HG03460 (cell line): ENCODE results near the gene RNF144B.
"Not testable (repeated sequence)": the region's sequence is repeated elsewhere in the genome, so short reads cannot be mapped to it uniquely, and the experiment has no call there.

Experiments used
- ATAC-seq: cut with Tn5 transposase; IDR thresholded peaks from one replicate; pipeline ENCODE4 v1.9.1; 2021; ENCODE audit not compliant: unreplicated experiment

The RNF144B gene

DNA sequence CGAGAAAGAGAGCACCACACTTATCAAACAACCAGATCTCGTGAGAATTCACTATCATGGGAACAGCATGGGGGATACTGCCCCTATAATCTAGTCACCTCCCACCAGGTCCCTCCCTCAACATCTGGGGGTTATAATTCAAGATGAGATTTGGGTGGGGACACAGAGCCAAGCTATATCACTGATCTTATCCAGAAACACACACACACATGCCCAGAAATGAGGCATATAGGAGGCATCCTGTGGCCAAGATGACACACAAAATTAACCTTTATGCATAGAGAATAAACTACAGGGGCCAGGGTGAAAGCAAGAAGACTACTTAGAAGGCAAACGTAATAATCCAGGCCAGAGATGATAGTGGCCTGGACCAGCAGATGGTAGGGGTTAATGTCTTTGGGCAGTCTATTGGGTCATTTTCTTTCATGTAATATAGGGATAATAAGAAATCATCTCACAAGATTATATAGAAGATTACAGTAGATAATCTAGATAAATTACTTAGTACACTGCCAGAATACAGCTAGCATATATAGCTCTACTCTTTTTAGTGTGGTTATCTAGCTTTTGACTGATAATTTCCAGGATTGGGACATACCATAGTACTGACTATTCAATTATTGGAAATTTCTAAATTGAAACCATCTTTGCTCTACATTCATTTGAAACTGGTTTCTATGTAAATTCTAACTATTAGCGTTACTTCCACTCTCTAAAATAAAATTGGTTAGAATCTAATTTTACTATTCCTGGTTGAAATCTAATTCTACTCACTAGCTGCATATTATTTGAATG is 20.0 kb downstream of the RNF144B start:
- no peak for ATAC-seq

GRCh38 chr6:18409602-18410001 is 22.5 kb downstream of the RNF144B start:
- ATAC-seq = not testable (repeated sequence)

DNA sequence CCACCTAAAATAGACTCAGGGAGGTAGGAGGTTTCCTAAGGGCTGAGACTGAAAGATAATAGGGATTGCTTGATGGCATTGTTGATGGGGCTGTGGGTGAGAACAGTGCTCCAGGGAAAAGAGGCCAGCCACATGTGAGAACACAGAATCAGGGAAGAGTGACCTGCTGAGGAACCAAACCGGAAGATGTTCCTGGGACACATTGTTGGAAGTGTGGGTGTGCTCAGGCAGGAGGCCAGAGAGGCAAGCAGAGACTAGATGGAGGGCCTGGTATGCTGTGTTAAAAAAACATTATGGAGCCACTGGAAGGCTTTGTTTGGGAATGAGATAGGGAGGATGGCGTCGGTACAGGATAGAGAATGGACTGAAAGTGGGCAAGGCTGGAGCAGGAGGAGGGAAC is 23.3 kb downstream of the RNF144B start:
- ATAC-seq = no peak

GRCh38 chr6:18412068-18412467 is 24.9 kb downstream of the RNF144B start:
- no peak for ATAC-seq

GRCh38 chr6:18412644-18413043 is 25.5 kb downstream of the RNF144B start:
- ATAC-seq = no peak

DNA sequence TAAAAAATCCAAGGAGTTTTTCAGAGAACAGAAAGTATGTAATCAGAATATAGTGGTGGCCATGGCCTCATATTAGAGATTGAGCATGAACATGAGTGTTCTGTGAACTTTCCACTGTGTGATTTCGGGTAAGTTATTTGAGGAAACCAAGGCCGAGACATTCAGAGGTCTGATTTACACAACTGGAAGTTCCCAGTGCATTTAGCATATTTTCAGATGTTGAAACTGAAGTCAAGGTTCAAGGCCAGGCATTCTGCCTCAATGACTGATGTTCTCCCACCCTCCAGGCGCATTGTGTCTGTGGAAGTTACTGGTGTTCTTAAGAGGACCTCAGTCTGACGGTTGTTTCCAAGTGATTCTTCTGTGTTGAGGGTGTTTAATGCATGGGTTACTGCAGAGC is 26.2 kb downstream of the RNF144B start:
- no peak for ATAC-seq

DNA sequence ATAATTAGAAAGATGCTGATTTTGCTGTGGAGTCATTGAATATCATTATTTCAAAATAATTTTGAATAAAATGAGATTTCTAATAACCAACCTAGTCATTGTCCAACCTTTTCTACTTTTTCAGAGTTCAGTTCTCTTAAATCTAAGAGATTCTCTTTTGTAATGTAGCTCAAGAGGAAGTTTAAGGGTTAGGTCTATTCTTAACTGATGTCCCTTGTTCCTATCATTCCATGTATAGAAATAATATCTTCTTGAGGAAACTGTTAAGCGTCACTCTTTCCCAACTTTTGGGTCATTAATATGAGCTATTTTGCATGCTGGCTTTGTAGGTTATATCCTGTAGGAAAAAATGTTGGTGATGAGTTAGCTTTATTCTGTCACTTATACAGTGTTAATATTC is 27.0 kb downstream of the RNF144B start:
- no peak for ATAC-seq

GRCh38 chr6:18415207-18415606 is 28.1 kb downstream of the RNF144B start:
- no peak for ATAC-seq

DNA sequence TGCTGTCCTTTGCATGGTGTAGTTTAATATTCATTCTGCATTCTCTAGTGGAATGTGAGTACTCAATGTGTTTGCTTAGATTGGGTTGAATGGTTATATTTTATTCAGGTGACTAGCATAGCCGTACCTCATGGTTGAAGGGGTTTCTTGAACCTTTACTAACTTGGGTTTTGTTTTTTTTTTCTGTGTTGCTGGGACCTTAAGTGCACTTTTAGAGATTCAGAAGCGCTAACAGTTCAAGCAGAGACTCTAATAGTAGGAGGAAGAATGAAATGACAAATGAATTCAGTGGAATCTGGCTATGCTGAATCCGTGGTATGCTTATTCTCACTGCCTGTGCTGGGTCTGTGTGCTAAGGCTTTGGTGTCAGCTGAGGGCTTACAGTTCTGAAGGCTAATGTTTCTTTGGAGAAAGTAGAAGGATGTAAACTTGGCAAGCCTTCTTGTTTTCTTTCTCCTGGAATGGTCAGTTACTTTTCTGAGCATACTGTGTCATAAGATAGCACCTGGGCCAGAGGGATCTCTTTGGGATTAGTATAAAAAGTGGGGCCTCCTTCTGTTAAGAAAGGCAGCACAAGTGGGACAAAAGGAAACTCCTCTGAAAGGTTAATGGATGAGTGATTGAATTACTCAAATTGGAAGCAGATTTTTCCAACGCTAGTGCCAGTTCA is 28.7 kb downstream of the RNF144B start:
- ATAC-seq = no peak

DNA sequence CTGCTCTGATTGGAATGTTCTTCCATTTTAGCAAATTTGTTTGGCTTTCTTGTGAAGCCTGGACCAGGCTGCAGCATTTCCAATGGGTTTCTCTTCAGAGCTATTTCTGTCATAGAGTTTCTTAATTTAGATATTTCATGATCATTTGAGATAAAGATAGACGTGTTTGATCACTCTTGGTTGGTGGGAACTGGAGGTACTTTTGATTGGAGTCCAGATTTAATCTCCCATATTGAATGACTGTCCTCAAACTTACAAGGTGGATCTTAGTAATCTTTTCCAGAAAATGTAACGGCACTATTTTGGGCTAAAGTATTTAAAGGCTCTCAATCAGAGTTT is 29.2 kb downstream of the RNF144B start:
- ATAC-seq = no peak

DNA sequence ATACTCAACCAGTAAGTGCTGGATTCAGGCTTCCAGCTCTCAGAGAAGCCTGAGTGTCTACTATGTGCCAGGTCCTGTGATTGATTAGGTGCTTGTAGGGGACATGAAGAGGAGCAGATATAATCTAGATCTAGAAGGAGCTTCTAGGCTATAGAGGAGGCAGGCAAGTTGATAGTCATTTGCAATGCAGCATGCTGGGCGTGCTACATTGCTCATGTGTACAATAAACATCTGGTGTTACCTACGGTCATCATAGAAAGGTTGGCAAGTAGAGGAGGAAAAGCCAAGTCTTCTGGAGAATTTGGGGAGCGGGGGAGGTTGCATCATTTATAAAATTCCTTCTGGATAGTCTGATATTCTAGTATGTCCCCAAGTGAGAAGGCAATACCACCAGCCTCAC is 33.2 kb downstream of the RNF144B start:
- ATAC-seq = no peak

- ATAC-seq = no peak
Observed at GRCh38 chr6:18422136-18422535, 35.0 kb downstream of the RNF144B start.

- no peak for ATAC-seq
Observed at GRCh38 chr6:18423426-18423825, 36.3 kb downstream of the RNF144B start.

- no peak for ATAC-seq
Observed at GRCh38 chr6:18424201-18424600, 37.1 kb downstream of the RNF144B start.

GRCh38 chr6:18425218-18425617 is 38.1 kb downstream of the RNF144B start:
- no peak for ATAC-seq

GRCh38 chr6:18427296-18427695 is 40.1 kb downstream of the RNF144B start:
- no peak for ATAC-seq

GRCh38 chr6:18429655-18430297 is 42.6 kb downstream of the RNF144B start:
- no peak for ATAC-seq

DNA sequence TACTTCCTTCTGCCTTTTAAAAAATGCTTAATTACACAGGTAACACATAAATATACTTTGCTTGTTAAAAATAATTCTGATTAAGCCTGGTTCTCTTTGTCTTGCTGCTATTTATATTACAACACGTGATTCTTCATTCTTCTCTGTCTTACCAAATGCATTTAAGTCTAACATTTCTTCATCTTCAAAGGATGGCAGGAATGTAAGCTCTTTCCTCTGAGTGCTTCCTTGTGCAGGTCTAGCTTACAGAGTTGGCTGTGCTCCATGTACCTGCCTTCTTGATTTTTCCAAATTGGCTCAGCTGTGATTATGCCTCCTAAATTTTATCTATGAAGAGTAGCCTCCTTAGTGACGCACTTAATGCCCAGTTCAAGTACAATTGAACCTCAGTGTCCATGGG is 44.4 kb downstream of the RNF144B start:
- no peak for ATAC-seq

DNA sequence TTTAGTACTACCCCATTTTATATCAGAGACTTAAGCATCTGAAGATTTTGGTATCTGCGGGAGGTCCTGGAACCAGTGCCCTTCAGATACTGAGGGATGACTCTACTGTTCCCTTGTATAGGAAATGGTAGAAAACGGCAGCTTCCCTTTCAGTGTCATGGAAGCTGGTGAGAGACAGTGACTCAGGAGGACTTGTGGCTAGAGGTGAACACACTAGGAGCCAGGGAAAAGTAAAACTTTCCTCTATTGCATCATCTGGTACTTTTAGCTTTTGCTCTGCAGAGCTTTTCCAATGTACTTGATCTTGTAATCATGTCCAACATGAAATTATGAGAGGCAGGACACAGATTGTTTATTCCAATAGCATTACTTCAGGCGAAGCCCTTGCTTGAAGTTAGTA is 45.0 kb downstream of the RNF144B start:
- ATAC-seq = no peak

GRCh38 chr6:18432619-18433018 is 45.5 kb downstream of the RNF144B start:
- no peak for ATAC-seq

- no peak for ATAC-seq
Observed at GRCh38 chr6:18433059-18433458, 45.9 kb downstream of the RNF144B start.

DNA sequence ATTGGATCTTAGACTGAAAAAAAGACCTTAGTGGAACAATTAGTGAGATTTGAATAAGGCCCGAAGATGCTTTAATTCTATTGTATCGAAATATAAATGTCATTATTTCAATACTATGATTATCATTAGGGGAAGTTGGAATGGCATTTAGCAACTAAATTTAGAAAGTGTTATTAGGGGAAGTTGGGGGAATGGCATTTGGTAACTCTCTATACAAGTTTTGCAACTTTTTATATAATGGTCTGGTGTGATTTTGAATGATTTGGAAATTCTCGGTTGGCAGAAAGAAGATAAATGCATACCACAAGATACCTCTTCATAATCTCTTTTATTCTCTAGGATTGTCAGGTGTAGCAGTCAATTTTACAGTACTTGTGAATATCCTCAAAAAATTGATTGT is 49.2 kb downstream of the RNF144B start:
- no peak for ATAC-seq
